Calu3 (cell line): ENCODE data around the gene PLEKHH1. TPM values are rescaled to one million over a fixed set of nuclear protein-coding genes. Genes with fewer than 3 reads are reported as not detected.

Experiments
- BruUV-seq: library from RNA; stranded (reverse); fragments of 400-500 nt; replicated peaks from 2 replicates; lab custom pipeline; 2021; lab: Mats Ljungman, UMichigan
- CTCF ChIA-PET: fragments of 300-600 bp; sonication (Branson Sonifier 250); formaldehyde crosslinking; loops from one replicate; lab custom pipeline; 2022; ENCODE audit warnings: antibody characterized with exemption; lab: Charles Lee
- DNase-seq: peaks from one replicate; pipeline ENCODE4 v3.0.0; 2022
- H3K27ac Mint-ChIP-seq: one replicate; pipeline ENCODE4 v1.8.0; 2022; ENCODE audit warnings: mixed read lengths; ENCODE audit not compliant: unreplicated experiment
- H3K27me3 Mint-ChIP-seq: one replicate; pipeline ENCODE4 v1.8.0; 2022; ENCODE audit warnings: mixed read lengths; ENCODE audit not compliant: unreplicated experiment
- H3K36me3 Mint-ChIP-seq: one replicate; pipeline ENCODE4 v1.8.0; 2022; ENCODE audit warnings: mild to moderate bottlenecking, moderate library complexity, mixed read lengths; ENCODE audit not compliant: insufficient read depth, unreplicated experiment
- H3K4me1 Mint-ChIP-seq: one replicate; pipeline ENCODE4 v1.8.0; 2022; ENCODE audit warnings: mild to moderate bottlenecking, low read depth, mixed read lengths; ENCODE audit not compliant: unreplicated experiment
- H3K4me3 Mint-ChIP-seq: one replicate; pipeline ENCODE4 v1.8.0; 2022; ENCODE audit warnings: mild to moderate bottlenecking, low read depth, moderate library complexity, mixed read lengths; ENCODE audit not compliant: unreplicated experiment
- H3K9me3 Mint-ChIP-seq: one replicate; pipeline ENCODE4 v1.8.0; 2022; ENCODE audit warnings: low read depth, mixed read lengths; ENCODE audit not compliant: unreplicated experiment
- CTCF ChIP-seq: fragments of 200-600 bp; IDR thresholded peaks from one replicate; pipeline ENCODE4 v1.8.0; 2022; ENCODE audit warnings: antibody characterized with exemption; ENCODE audit not compliant: unreplicated experiment
- intact Hi-C: fragments of 100-400 bp; cut with micrococcal nuclease; formaldehyde crosslinking; loops from one replicate; pipeline ENCODE4 v1.10.0; 2022; ENCODE audit not compliant: unreplicated experiment
- total RNA-seq: library from RNA; stranded (reverse); gene quantifications from 2 replicates; pipeline ENCODE4 v1.2.3, GENCODE V29; 2022

PLEKHH1 gene
- total RNA-seq, 1 experiment from 2014 or later, result 11.8 TPM

GRCh38 chr14:67527756-67528155 is 5.3 kb upstream of the PLEKHH1 start:
- no TSS peak for BruUV-seq
- Mint-ChIP-seq H3K27ac (no peak overlapping the region), H3K36me3 (peaks cover under 1% of the 10 kb centered on the region), H3K4me1 (peaks cover 7% of the 10 kb centered on the region), H3K27me3 (peaks cover 66% of the 10 kb centered on the region), H3K4me3 (no peak overlapping the region), H3K9me3 (no peaks in the 10 kb centered on the region)
- no peak for TF ChIP-seq CTCF
- no peak for DNase-seq
- intact Hi-C loops, result loop anchor here (5.0 kb wide), 2 partner anchors 100 to 175 kb away; partner anchors contain the start of gene RDH12
- CTCF ChIA-PET, result interaction anchor here (1.1 to 3.7 kb wide), 3 partner anchors 12 to 53 kb away, joined by 3 to 59 read pairs (median 11); no protein-coding TSS in a partner anchor

- Mint-ChIP-seq H3K4me1 (peaks cover 7% of the 10 kb centered on the region), H3K36me3 (peaks cover 6% of the 10 kb centered on the region), H3K9me3 (no peaks in the 10 kb centered on the region), H3K27ac (no peak overlapping the region), H3K4me3 (no peak overlapping the region), H3K27me3 (peaks cover 61% of the 10 kb centered on the region)
- intact Hi-C loops, result loop anchor here (5.0 kb wide), 2 partner anchors 101 to 174 kb away; partner anchors contain the start of gene RDH12
- no TSS peak for BruUV-seq
- TF ChIP-seq CTCF, result no peak
- DNase-seq, result no peak
- CTCF ChIA-PET, result interaction anchor here (1.1 to 3.7 kb wide), 2 partner anchors 12 to 42 kb away, joined by 3 to 59 read pairs; no protein-coding TSS in a partner anchor
Observed at GRCh38 chr14:67528276-67528675, 4.8 kb upstream of the PLEKHH1 start.

GRCh38 chr14:67529947-67530935 is 2.8 kb upstream of the PLEKHH1 start:
- no peak overlapping the region for H3K27ac Mint-ChIP-seq
- no peak for DNase-seq
- no peak overlapping the region for H3K4me3 Mint-ChIP-seq
- no peaks in the 10 kb centered on the region for H3K9me3 Mint-ChIP-seq
- CTCF ChIA-PET, result no interaction called here
- intact Hi-C loops, result loop anchor here (5.0 kb wide), 2 partner anchors 103 to 172 kb away; partner anchors contain the start of gene RDH12
- peaks cover 46% of the 10 kb centered on the region for H3K27me3 Mint-ChIP-seq
- peaks cover 7% of the 10 kb centered on the region for H3K4me1 Mint-ChIP-seq
- BruUV-seq, result no TSS peak
- TF ChIP-seq CTCF, result no peak
- H3K36me3 Mint-ChIP-seq, result peaks cover 13% of the 10 kb centered on the region

GRCh38 chr14:67532606-67532997 is 488 bp upstream of the PLEKHH1 start:
- intact Hi-C loops, result no loop called here
- Mint-ChIP-seq H3K9me3 (no peaks in the 10 kb centered on the region), H3K4me1 (no peaks in the 10 kb centered on the region), H3K4me3 (peak overlapping the region; percentile 73), H3K36me3 (peaks cover 13% of the 10 kb centered on the region), H3K27me3 (peaks cover 30% of the 10 kb centered on the region), H3K27ac (no peak overlapping the region)
- CTCF ChIA-PET, result interaction anchor here (1.0 to 1.5 kb wide), 3 partner anchors 10 to 172 kb away, joined by 4 to 9 read pairs (median 4); no protein-coding TSS in a partner anchor
- DNase-seq, result no peak
- BruUV-seq, result no TSS peak
- no peak for TF ChIP-seq CTCF
